Measurements from ENCODE around the gene CARNS1. TPM values are rescaled to one million over a fixed set of nuclear protein-coding genes. Genes with fewer than 3 reads are reported as not detected.

Gene CARNS1
- total and polyA plus RNA-seq, 8 donors: 0.29 to 33.3 (median 2.9) TPM

DNA sequence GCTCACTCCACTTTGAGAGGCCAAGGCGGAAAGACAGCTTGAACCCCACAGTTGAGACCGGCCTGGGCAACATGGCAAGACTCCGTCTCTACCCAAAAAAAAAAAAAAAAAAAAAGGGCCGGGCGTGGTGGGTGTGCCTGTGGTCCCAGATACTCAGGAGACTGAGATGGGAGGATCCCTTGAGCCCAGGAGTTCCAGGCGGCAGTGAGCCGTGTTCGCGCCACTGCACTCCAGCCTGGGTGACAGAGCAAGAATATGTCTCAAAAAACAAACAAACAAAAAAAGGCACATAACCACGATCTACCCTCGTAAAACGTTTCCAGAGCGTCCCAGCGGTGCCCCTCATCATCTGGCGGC is 24.6 kb upstream of the CARNS1 start:
- WGBS, 5 donors: 7 to 10% (median 7%) methylated on average over 13 to 15 of the region's 15 CpGs
- no peak for DNase-seq
- H3K4me1 ChIP-seq: peaks cover 14 to 44% (median 33%) of the 10 kb centered on the region in 4 donors
- peak overlapping the region; percentile 71 to 90 (median 84) for H3K27ac ChIP-seq
- no peaks in the 10 kb centered on the region for H3K27me3 ChIP-seq
- H3K36me3 ChIP-seq: peaks cover 0 to 27% (median 22%) of the 10 kb centered on the region in 4 donors
- peak overlapping the region; percentile 67 to 96 (median 92) for H3K4me3 ChIP-seq
- TF ChIP-seq POLR2AphosphoS5 (IDR thresholded peaks at IDR 0.05) (no peak), EP300 (IDR thresholded peaks at IDR 0.05) (no peak), POLR2A (IDR thresholded peaks at IDR 0.05) (no peak)
- TF ChIP-seq, protein P1, sequence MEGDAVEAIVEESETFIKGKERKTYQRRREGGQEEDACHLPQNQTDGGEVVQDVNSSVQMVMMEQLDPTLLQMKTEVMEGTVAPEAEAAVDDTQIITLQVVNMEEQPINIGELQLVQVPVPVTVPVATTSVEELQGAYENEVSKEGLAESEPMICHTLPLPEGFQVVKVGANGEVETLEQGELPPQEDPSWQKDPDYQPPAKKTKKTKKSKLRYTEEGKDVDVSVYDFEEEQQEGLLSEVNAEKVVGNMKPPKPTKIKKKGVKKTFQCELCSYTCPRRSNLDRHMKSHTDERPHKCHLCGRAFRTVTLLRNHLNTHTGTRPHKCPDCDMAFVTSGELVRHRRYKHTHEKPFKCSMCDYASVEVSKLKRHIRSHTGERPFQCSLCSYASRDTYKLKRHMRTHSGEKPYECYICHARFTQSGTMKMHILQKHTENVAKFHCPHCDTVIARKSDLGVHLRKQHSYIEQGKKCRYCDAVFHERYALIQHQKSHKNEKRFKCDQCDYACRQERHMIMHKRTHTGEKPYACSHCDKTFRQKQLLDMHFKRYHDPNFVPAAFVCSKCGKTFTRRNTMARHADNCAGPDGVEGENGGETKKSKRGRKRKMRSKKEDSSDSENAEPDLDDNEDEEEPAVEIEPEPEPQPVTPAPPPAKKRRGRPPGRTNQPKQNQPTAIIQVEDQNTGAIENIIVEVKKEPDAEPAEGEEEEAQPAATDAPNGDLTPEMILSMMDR (IDR thresholded peaks at IDR 0.05): no peak
- no peaks in the 10 kb centered on the region for H3K9me3 ChIP-seq
- intact Hi-C loops (cut with DNase I; ENCODE audit: low total_unique reads): loop anchor here (10.0 kb wide), 1 partner anchor 104 kb away; no protein-coding TSS in a partner anchor

DNA sequence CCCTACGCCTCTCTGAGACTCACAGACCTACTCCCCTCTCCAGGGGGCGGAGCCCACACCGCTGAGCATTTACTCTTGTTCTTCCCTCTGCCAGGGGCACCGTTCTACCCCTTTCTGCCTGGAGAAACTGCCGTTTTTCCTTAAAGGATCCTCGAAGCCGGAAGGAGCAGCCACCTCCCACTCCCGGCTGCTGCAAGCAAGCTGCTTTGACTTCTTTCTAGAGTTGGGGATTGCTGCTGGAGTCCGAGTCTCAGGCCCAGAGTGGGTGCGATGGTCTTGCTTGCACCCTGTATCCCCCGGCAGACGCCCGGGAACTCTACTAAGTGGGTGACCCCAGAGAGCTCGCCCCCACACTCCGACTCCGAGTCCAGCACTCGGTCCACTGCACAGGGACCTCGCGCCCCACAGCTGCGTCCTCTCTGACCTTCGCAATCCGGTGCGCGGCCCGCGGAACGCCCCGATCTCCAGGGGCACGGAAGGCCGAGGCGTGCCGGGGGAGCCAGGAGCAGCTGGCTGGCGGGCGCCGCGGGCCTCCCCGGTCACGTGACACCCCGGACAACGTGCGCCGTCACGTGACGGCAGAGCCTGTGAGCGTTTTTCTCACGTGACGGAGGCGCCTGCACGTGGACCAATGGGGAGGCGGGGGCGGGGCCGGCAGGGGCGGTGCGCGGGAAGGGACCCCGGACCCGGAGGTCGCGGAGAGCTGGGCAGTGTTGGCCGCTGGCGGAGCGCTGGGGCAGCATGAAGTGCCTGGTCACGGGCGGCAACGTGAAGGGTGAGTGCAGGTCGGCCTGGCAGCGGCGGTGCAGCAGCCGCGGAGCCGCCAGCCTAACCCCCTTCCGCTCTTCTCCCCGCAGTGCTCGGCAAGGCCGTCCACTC is 23.9 kb upstream of the CARNS1 start, which contains the start of gene RAD9A:
Gene RAD9A (plus strand): TSS at position 683 of the 879 bp plus-strand sequence. CDS start 59 bp downstream, at position 742.
- no peaks in the 10 kb centered on the region for H3K27me3 ChIP-seq
- WGBS, 5 donors: 0 to 1% (median 0%) methylated on average over 13 to 75 of the region's 75 CpGs
- intact Hi-C loops (cut with DNase I; ENCODE audit: low total_unique reads): loop anchor here (10.0 kb wide), 1 partner anchor 103 kb away; no protein-coding TSS in a partner anchor
- peak; percentile 97 to 98 for DNase-seq
- peaks cover 0 to 33% (median 28%) of the 10 kb centered on the region in 4 donors for H3K36me3 ChIP-seq
- H3K27ac ChIP-seq: peak within 1 kb of the TSS; percentile 83 to 90 (median 84)
- TF ChIP-seq EP300 (IDR thresholded peaks at IDR 0.05): no peak
- no peak for TF ChIP-seq POLR2A (IDR thresholded peaks at IDR 0.05)
- TF ChIP-seq, protein P1 (IDR thresholded peaks at IDR 0.05): peak in 1 of 7 experiments; percentile 8
- peak; percentile 80 to 95 (median 85) for TF ChIP-seq POLR2AphosphoS5 (IDR thresholded peaks at IDR 0.05)
- peaks cover 14 to 47% (median 35%) of the 10 kb centered on the region in 4 donors for H3K4me1 ChIP-seq
- peak within 1 kb of the TSS; percentile 67 to 96 (median 92) for H3K4me3 ChIP-seq
- no peaks in the 10 kb centered on the region for H3K9me3 ChIP-seq

DNA sequence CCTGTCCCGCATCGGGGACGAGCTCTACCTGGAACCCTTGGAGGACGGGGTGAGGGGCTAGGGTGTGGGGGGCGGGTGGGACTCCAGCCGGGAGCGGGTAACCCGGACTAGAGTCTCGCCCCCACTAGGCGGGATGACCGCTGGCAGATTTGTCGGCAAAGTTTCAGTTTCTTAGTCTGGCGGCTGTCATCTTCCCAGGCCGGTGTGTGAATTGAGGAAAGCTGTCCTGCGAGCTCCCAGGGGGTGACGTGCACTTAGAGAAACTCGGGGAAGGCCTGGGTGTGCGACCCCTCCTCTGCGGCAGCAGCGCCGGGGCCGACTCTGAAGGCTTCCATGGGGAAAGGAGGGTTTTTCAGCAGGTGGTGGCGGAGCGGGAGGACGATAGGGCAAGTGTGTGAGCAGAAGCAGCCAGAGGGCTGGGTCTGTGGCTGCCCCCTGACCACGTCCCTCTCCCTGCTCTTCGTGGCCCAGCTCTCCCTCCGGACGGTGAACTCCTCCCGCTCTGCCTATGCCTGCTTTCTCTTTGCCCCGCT is 23.2 kb upstream of the CARNS1 start:
- H3K9me3 ChIP-seq: no peaks in the 10 kb centered on the region
- no peak for DNase-seq
- H3K27me3 ChIP-seq: no peaks in the 10 kb centered on the region
- intact Hi-C loops (cut with DNase I; ENCODE audit: low total_unique reads): loop anchor here (10.0 kb wide), 1 partner anchor 103 kb away; no protein-coding TSS in a partner anchor
- TF ChIP-seq, protein P1 (IDR thresholded peaks at IDR 0.05): no peak
- TF ChIP-seq POLR2AphosphoS5 (IDR thresholded peaks at IDR 0.05) (no peak), EP300 (IDR thresholded peaks at IDR 0.05) (no peak), POLR2A (IDR thresholded peaks at IDR 0.05) (no peak)
- peaks cover 14 to 54% (median 42%) of the 10 kb centered on the region in 4 donors for H3K4me1 ChIP-seq
- H3K36me3 ChIP-seq: peaks cover 4 to 40% (median 35%) of the 10 kb centered on the region in 4 donors
- peak overlapping the region; percentile 83 to 90 (median 84) for H3K27ac ChIP-seq
- WGBS, 5 donors: 6 to 11% (median 9%) methylated on average over 23 to 31 of the region's 31 CpGs
- peak overlapping the region; percentile 67 to 96 (median 92) for H3K4me3 ChIP-seq

DNA sequence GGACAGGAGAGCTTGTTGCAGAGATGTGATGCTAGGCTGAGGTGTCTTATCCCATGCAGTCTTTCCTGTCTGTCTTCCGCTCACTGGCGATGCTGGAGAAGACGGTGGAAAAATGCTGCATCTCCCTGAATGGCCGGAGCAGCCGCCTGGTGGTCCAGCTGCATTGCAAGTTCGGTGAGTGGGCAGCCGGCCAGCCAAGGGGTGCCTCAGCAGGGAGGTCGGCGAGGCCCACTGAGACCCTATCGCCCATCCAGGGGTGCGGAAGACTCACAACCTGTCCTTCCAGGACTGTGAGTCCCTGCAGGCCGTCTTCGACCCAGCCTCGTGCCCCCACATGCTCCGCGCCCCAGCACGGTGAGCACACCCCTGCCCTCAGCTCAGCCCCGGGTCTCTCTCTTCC is 22.0 kb upstream of the CARNS1 start:
- Histone ChIP-seq H3K9me3 (no peaks in the 10 kb centered on the region), H3K36me3 (peaks cover 16 to 52% (median 47%) of the 10 kb centered on the region in 4 donors), H3K27me3 (no peaks in the 10 kb centered on the region), H3K4me1 (peaks cover 14 to 66% (median 52%) of the 10 kb centered on the region in 4 donors), H3K27ac (no peak overlapping the region), H3K4me3 (no peak overlapping the region)
- no peak for DNase-seq
- intact Hi-C loops (cut with DNase I; ENCODE audit: low total_unique reads): loop anchor here (10.0 kb wide), 1 partner anchor 101 kb away; no protein-coding TSS in a partner anchor
- 91 to 98% (median 95%) methylated on average over 17 to 18 of the region's 18 CpGs for WGBS, 5 donors
- TF ChIP-seq EP300 (IDR thresholded peaks at IDR 0.05) (no peak), POLR2AphosphoS5 (IDR thresholded peaks at IDR 0.05) (no peak), POLR2A (IDR thresholded peaks at IDR 0.05) (no peak)
- TF ChIP-seq, protein P1 (IDR thresholded peaks at IDR 0.05): no peak

All from stomach (tissue), 9 donors.